GM21528 (cell line): ENCODE measurements around the gene ERCC4.
"Not testable (repeated sequence)": the region's sequence is repeated elsewhere in the genome, so short reads cannot be mapped to it uniquely, and the experiment has no call there.

ENCODE experiments used
- ATAC-seq: cut with Tn5 transposase; IDR thresholded peaks from one replicate; pipeline ENCODE4 v1.9.1; 2021; ENCODE audit warnings: mild to moderate bottlenecking, moderate library complexity; ENCODE audit not compliant: unreplicated experiment, low FRiP score

Gene ERCC4

GRCh38 chr16:13919683-13920509 lies at the start of gene ERCC4:
Gene ERCC4, plus strand, starts transcription at chr16:13920154. Its CDS starts 12 bp downstream, at chr16:13920166.
- ATAC-seq: peak; percentile 98

GRCh38 chr16:13873835-13874438 lies 46.0 kb upstream of the ERCC4 start:
- ATAC-seq: no peak

DNA sequence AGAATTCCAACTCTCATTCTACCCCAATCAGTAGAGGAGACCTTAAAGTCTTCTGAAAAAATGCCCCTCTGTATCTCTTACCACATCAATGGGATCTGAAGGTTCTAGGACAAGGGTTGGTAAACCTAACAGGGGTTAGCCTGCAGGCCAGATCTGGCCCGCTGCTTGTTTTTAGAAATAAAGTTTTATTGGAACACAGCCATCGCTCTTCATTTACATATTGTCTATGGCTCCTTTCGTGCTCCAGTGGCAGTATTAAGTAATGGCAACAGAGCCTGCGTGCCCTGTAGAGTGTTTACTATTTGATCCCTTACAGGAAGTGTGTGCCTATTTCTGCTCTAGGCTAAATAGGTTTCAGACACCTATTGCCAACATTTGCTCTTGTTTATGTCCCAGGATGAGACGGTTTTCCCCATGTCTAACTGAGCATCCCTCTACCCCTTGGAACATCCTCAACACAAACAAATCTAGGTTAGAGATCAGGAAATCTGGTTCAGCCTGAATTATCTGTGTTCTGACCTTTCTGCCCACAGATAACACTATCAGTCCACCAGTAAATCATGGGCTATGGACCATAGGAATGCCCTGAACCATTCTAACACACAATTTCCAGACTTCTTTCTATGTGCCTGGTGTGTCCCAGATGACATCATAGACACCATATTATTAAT lies 44.2 kb upstream of the ERCC4 start:
- no peak for ATAC-seq

GRCh38 chr16:13883276-13883675 lies 36.7 kb upstream of the ERCC4 start:
- ATAC-seq: no peak

DNA sequence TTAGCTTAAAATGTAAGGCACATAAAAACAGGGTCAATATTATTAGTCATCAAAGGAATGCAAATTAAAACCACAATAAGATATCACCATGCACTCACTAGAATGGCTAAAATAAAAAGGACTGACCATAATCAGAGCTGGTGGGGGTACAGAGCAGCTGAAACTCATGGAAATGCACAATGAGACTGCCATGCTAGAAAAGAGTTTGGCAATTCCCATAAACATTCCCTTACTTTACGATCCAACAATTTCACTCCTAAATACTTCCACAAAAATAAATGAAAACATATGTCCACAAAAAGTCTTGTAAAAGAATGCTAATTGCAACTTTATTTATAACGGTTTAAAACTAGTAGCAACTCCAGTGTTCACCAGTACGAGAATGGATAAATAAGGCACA lies 36.1 kb upstream of the ERCC4 start:
- ATAC-seq: no peak

DNA sequence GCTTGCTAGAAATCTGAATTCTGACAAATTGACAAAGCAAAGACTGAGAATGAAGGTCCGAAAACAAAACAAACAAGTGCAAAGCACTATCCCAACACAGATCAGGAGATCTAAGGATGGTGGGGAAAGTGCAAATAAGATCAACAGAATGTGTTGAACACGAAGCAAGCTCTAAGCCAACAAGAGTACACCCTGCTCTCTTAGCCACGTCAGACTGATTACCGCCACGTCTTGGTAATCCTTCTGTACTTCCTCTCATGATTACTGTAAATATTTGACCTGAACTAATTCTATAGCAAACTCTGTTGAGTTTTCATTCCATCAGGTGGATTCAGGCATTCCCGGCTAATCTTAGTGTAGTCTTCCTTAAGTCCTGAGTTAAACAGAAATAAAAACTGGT lies 34.3 kb upstream of the ERCC4 start:
- ATAC-seq: no peak

DNA sequence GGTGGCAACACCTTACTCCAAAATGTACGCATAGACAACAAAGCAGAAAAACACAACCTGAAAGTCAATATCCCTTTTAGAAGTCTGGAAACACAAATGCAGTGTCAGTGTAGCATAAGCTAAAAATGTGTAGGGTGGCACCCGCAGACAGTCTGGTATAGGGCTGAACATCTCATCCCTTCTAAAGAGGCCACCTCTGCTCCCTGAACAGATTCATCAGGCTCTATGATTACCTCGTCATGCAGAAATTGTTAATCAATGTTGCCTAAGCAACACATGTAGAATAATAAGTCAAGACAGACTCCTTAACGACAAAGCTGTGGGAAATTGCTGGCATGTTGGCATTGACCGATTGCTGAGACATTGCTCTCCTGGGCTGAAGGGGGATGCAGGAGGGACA lies 33.3 kb upstream of the ERCC4 start:
- no peak for ATAC-seq

DNA sequence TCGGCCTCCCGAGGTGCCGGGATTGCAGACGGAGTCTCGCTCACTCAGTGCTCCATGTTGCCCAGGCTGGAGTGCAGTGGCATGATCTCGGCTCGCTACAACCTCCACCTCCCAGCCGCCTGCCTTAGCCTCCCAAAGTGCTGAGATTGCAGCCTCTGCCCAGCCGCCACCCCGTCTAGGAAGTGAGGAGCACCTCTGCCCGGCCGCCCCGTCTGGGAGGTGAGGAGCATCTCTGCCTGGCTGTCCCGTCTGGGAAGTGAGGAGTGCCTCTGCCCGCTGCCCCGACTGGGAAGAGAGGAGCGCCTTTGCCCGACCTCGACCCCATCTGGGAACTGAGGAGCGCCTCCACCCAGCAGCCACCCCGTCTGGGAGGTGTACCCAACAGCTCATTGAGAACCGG lies 30.6 kb upstream of the ERCC4 start:
- ATAC-seq: not testable (repeated sequence)

GRCh38 chr16:13892301-13892700 lies 27.7 kb upstream of the ERCC4 start:
- no peak for ATAC-seq

DNA sequence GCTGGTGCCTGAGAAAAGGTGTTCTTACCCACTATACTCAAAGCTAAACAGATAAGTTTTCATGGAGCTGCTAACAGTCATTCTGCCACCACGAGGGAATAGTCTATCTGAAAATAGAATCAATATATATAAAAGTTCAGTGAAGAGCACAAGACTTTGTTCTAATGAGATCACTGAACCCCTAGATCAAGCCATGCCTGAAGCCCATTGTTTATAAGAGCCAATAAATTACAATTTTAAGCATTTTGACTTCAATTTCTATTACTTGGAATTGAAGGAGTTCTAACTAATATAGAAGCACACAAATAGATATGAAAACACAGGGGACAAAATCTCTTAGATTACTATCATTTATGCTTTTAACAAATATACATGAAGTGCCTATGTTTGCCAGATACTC lies 24.4 kb upstream of the ERCC4 start:
- no peak for ATAC-seq

DNA sequence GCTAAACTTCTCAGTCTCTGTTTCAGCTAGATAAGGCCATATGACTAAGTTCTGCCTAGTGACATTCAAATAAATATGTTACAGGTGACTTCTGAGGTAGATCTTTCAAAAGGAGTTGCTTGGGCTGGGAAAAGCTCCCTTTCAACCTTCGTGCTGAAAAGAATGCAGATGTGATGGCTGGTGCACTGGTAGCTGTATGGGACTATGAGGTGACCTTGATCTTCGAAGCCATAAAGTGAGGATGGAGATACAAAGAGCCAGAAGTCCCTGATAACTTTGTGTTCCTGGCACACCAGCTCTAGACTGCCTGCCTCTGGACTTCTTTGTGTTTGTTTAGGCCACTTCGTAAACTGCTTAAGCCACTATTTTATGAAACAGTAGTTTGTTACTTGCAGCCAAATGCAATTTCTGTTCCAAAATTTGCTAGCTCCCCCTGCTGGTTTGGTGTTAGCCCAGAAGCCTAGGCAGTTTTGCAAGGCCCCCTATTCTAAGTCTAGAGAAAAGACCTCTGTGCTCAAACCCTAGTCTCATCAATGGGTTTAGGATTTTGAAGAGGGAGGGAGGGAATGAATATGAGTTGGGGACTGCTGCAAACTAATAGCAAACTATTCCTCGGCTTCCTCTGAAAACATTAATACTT lies 23.3 kb upstream of the ERCC4 start:
- no peak for ATAC-seq

DNA sequence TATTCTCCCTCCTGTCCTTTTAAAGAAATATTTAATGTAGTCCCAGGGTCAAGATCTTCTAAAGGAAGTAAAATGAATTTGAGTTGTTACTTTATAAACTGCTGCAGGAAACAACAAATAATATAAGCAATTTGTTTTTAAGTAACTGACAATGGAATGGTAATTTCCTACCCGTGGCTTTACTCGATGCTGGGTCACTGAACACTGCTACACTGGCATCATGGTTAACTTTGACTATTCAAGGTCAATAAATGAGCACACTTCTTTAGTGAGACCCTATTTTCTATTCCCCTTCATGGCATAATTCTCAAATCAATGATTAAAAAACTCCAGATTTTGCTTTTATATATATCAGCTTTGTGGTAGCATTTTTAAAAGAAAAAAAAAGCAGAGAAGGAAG lies 22.1 kb upstream of the ERCC4 start:
- ATAC-seq: no peak

DNA sequence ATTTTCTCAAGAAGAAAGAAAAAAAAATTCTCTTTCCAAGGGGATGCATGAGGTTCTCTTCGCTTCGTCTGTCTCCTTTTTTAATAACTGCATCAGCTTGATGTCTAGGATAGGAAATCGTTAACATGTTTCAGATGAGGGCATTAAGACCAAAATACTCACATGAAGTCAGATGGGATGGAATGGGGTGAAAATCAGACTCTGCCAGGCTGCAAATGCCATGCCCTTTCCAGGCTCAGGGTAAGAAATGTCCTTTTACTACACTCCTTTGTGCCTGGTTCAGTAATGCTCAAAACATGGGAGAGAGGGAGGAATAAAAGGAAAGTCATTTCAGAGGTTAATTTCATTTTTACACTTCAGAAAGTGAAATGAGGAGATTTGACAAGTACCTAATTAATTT lies 21.7 kb upstream of the ERCC4 start:
- ATAC-seq: no peak

- ATAC-seq: no peak
These were observed 17.9 kb upstream of the ERCC4 start for GRCh38 chr16:13902052-13902451.

DNA sequence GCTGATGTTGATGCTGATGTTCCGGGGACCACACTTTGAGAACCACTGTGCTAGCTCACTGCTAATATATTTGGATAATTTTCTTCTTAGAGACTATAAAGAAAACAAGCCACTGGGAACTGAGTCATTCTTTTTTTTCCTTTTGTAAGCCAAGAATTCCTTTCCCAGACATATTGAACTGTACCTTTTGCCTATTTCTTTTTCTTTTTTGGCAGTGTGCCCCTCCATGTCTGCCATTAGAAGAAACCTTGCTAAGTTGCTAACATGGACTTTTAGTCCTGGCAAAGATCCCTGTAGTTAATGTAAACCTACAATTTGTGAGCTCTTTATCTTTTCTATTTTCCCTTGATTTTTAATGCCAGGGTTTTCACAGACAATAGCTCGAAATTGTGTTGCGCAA lies 17.3 kb upstream of the ERCC4 start:
- ATAC-seq: no peak

DNA sequence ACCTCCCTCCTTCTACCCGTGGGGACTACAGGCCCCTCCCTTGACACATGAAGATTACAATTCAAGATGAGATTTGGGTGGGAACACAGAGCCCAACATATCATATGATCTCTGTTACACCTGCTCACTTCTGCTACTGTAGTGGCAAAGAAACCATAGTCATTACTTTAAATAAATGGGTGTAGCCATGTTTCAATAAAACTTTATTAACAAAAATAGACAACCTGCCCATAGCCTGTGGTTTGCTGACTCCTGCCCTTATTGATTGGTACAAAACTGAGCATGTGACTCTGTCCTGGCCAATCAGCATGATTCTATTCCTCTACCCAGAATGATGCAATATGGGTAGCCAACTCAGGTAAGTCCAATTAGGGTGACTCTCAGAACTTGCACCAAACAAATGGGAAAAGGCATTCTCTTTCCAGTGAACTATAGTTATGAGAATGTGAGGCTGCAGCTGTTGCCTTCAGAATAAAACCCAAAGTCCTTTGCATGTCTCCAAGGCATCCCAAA lies 15.7 kb upstream of the ERCC4 start:
- ATAC-seq: no peak

DNA sequence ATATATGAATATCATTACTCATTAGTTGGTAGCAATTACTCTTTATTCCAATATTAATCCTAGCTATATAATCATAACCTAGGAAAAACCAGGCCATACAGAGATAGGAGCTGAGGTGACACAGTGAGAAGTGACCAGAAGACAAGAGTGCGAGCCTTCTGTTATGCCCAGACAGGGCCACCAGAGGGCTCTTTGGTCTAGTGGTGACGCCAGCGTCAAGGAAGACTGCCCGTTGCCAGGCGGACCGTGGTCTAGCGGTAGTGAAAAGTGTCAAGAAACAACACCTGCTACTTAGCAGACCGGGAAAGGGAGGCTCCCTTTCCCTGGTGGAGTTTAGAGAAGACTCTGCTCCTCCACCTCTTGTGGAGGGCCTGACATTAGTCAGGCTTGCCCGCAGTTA lies 15.1 kb upstream of the ERCC4 start:
- not testable (repeated sequence) for ATAC-seq

DNA sequence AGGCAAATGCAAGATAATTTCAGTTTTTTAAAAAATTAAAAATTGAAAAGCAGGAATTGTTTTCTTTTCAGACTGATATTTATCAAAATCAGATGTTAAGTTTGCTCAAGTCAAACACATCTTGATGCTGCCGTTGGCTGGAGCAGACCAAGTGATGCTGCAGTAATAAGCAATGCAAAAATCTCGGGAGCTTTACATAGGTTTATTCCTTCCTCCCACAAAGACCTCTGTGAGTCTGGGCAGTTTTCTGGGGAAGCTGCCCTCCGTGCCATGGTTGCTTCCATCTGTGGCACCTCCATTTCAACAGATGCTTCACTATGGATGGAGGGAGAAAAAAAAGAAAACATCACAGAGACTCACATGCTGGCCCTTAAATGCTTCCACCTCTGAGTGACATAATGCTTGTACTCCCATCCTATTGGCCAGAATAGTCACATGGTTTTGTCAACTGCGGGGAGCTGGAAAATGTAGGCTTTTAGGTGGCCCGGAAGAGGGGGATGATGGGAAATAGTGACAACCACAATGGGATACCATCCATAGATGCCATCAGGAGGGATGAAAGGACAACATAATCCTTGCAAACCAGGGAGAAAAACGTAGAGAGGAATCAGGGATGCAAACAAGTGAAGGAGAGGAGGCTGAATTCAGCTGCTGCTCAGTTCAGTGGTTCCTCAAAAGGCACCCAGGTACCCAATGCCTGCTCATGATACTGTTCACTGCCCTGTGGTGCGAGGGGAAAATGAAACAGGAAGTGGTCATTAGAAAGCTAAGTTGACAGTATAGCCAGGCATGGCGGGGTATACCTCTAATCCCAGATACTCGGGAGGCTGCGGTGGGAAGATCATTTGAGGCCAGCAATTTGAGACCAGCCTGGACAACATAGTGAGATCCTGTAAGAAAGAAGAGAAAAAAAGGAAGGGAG lies 13.5 kb upstream of the ERCC4 start:
- no peak for ATAC-seq

GRCh38 chr16:13907431-13907830 lies 12.5 kb upstream of the ERCC4 start:
- no peak for ATAC-seq

DNA sequence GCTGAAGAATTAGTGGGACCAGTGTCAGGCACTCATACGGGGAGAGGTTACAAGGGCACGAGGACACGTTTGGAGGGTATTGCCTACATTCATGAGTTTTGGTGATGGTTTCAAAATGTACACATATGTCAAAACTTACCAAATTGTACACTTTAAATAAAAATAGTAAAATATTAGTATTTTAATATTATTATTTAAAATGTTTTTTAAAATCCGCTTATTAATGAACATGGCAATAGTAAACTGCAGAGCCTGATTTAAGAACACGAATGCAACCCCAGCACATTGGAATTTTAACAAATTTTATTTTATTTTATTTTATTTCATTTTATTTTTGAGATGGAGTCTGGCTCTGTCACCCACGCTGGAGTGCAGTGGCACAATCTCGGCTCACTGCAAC lies 10.9 kb upstream of the ERCC4 start:
- ATAC-seq: no peak
